ENCODE results near the gene TTL. TPM values are rescaled to one million over a fixed set of nuclear protein-coding genes. Genes with fewer than 3 reads are reported as not detected.

The TTL gene
- total and polyA plus RNA-seq, 2 of the 13 experiments (the other 11 are each of a cell fraction or from before 2014, with no cell fraction given): 19.0 to 59.8 TPM

GRCh38 chr2:112542123-112542983, 60.4 kb downstream of the TTL start, which contains the start of gene POLR1B (continued):
- no peak; the same call in 1 of the 2 replicates for TF ChIP-seq ZNF512 (CRISPR knock-in tag; IDR thresholded peaks at IDR 0.05)
- peak; percentile 100 for TF ChIP-seq IRF2 (CRISPR knock-in tag; IDR thresholded peaks at IDR 0.05)
- no peak for TF ChIP-seq ZNF326 (CRISPR knock-in tag; IDR thresholded peaks at IDR 0.05; ENCODE audit: borderline replicate concordance)
- TF ChIP-seq MEIS2 (CRISPR knock-in tag; IDR thresholded peaks at IDR 0.05): peak; percentile 85
- TF ChIP-seq CCDC6 (CRISPR knock-in tag; IDR thresholded peaks at IDR 0.05): peak; percentile 93
- no peak for TF ChIP-seq ARNT (IDR thresholded peaks at IDR 0.05)
- TF ChIP-seq ZNF839 (CRISPR knock-in tag; IDR thresholded peaks at IDR 0.05; ENCODE audit: borderline replicate concordance): peak; percentile 70; the same call in 1 of the 2 replicates
- TF ChIP-seq ZNF652 (CRISPR knock-in tag; IDR thresholded peaks at IDR 0.05; ENCODE audit: borderline replicate concordance, low read depth): no peak
- peak; percentile 99 for TF ChIP-seq ZNF547 (CRISPR knock-in tag; IDR thresholded peaks at IDR 0.05)
- no peak; the same call in 1 of the 2 replicates for TF ChIP-seq ZBED4 (CRISPR knock-in tag; IDR thresholded peaks at IDR 0.05; ENCODE audit: borderline replicate concordance)
- TF ChIP-seq ZBTB8A (CRISPR knock-in tag; IDR thresholded peaks at IDR 0.05; ENCODE audit: borderline replicate concordance, low read depth): no peak
- peak; percentile 94 for TF ChIP-seq ZNF430 (CRISPR knock-in tag; IDR thresholded peaks at IDR 0.05)
- peak; percentile 75 for TF ChIP-seq ZFP36L1 (CRISPR knock-in tag; IDR thresholded peaks at IDR 0.05)
- TF ChIP-seq ZNF232 (CRISPR knock-in tag; IDR thresholded peaks at IDR 0.05; ENCODE audit: borderline replicate concordance): peak; percentile 98
- TF ChIP-seq SAFB2 (CRISPR knock-in tag; IDR thresholded peaks at IDR 0.05; ENCODE audit: borderline replicate concordance, low read depth): peak; percentile 96
- no peak; the same call in 1 of the 2 replicates for TF ChIP-seq ZNF564 (CRISPR knock-in tag; IDR thresholded peaks at IDR 0.05)
- peak; percentile 82 for TF ChIP-seq DBP (CRISPR knock-in tag; IDR thresholded peaks at IDR 0.05; ENCODE audit: not compliant biosample characterization)
- no peak for TF ChIP-seq ZNF562 (CRISPR knock-in tag; IDR thresholded peaks at IDR 0.05; ENCODE audit: borderline replicate concordance)
- TF ChIP-seq CSRNP2 (CRISPR knock-in tag; conservative IDR thresholded peaks at IDR 0.05; ENCODE audit: low read depth): no peak
